HCT116 (cell line): ENCODE measurements around the gene SARS1.

ENCODE experiments used
- EZH2 ChIP-seq: fragments of 200-600 bp; sonication (generic); IDR thresholded peaks from 2 replicates; pipeline ENCODE4 v1.6.1; 2017; ENCODE audit warnings: antibody characterized with exemption, mixed run types
- POLR2A ChIP-seq: IDR thresholded peaks from 2 replicates; pipeline ENCODE4 v1.7.0; 2011; ENCODE audit warnings: borderline replicate concordance; ENCODE audit not compliant: insufficient read depth, insufficient read length; ENCODE audit errors: extremely low read depth
- POLR2AphosphoS5 ChIP-seq: IDR thresholded peaks from 2 replicates; pipeline ENCODE4 v1.6.1; 2011; ENCODE audit warnings: mild to moderate bottlenecking, low read depth, low read length, moderate library complexity
- TF ChIP-seq, protein P1 (sequence below), 3 experiments: fragments of 200-600 bp in 1 of 3; sonication (generic) in 1 of 3; IDR thresholded peaks in 2 of 3; conservative IDR thresholded peaks in 1 of 3; 2 replicates each; pipeline ENCODE4 v1.5.1; 2012 to 2017; ENCODE audit warnings: low read depth in 2 of 3, low read length in 2 of 3, antibody characterized with exemption in 1 of 3, borderline replicate concordance in 1 of 3, control low read depth in 1 of 3, mild to moderate bottlenecking in 1 of 3, mixed read lengths in 1 of 3, mixed run types in 1 of 3, moderate library complexity in 1 of 3; ENCODE audit not compliant: insufficient read depth in 1 of 3
- TF ChIP-seq, protein P2 (sequence below): IDR thresholded peaks from 2 replicates; pipeline ENCODE4 v1.6.1; 2012; ENCODE audit warnings: low read depth

GRCh38 chr1:109269981-109270622 lies 56.4 kb downstream of the SARS1 start:
- TF ChIP-seq, protein P1, sequence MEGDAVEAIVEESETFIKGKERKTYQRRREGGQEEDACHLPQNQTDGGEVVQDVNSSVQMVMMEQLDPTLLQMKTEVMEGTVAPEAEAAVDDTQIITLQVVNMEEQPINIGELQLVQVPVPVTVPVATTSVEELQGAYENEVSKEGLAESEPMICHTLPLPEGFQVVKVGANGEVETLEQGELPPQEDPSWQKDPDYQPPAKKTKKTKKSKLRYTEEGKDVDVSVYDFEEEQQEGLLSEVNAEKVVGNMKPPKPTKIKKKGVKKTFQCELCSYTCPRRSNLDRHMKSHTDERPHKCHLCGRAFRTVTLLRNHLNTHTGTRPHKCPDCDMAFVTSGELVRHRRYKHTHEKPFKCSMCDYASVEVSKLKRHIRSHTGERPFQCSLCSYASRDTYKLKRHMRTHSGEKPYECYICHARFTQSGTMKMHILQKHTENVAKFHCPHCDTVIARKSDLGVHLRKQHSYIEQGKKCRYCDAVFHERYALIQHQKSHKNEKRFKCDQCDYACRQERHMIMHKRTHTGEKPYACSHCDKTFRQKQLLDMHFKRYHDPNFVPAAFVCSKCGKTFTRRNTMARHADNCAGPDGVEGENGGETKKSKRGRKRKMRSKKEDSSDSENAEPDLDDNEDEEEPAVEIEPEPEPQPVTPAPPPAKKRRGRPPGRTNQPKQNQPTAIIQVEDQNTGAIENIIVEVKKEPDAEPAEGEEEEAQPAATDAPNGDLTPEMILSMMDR (IDR thresholded peaks at IDR 0.05 in 2 of 3, conservative IDR thresholded peaks at IDR 0.05 in 1 of 3; ENCODE audit: borderline replicate concordance in 1 of 3, insufficient read depth in 1 of 3, low read depth in 2 of 3, low read length in 2 of 3) = no peak
- TF ChIP-seq POLR2AphosphoS5 (no peak), EZH2 (no peak), POLR2A (no peak)
- TF ChIP-seq, protein P2, sequence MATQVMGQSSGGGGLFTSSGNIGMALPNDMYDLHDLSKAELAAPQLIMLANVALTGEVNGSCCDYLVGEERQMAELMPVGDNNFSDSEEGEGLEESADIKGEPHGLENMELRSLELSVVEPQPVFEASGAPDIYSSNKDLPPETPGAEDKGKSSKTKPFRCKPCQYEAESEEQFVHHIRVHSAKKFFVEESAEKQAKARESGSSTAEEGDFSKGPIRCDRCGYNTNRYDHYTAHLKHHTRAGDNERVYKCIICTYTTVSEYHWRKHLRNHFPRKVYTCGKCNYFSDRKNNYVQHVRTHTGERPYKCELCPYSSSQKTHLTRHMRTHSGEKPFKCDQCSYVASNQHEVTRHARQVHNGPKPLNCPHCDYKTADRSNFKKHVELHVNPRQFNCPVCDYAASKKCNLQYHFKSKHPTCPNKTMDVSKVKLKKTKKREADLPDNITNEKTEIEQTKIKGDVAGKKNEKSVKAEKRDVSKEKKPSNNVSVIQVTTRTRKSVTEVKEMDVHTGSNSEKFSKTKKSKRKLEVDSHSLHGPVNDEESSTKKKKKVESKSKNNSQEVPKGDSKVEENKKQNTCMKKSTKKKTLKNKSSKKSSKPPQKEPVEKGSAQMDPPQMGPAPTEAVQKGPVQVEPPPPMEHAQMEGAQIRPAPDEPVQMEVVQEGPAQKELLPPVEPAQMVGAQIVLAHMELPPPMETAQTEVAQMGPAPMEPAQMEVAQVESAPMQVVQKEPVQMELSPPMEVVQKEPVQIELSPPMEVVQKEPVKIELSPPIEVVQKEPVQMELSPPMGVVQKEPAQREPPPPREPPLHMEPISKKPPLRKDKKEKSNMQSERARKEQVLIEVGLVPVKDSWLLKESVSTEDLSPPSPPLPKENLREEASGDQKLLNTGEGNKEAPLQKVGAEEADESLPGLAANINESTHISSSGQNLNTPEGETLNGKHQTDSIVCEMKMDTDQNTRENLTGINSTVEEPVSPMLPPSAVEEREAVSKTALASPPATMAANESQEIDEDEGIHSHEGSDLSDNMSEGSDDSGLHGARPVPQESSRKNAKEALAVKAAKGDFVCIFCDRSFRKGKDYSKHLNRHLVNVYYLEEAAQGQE = no peak
